K562 (cell line): ENCODE data around the gene MDM4. TPM values are rescaled to one million over a fixed set of nuclear protein-coding genes. Genes with fewer than 3 reads are reported as not detected.

Experiments
- CBX8 ChIP-seq: fragments of 200-600 bp; sonication (generic); IDR thresholded peaks from 2 replicates; pipeline ENCODE4 v1.6.1; 2012; ENCODE audit warnings: borderline replicate concordance, mixed run types, low read depth, mild to moderate bottlenecking, moderate library complexity, mixed read lengths, low read length, control low read depth, inconsistent platforms; ENCODE audit not compliant: poor library complexity, severe bottlenecking; ENCODE audit errors: extremely low read depth
- FOXJ3 ChIP-seq: sonication (generic); formaldehyde crosslinking; IDR thresholded peaks from 2 replicates; pipeline ENCODE4 v1.4.0; 2020; ENCODE audit warnings: mild to moderate bottlenecking, missing genetic modification reagents
- MBD1 ChIP-seq: fragments of 250-450 bp; sonication (Bioruptor Pico); IDR thresholded peaks from 2 replicates; pipeline ENCODE4 v1.8.0; 2022; ENCODE audit warnings: inconsistent platforms
- RB1 ChIP-seq: fragments of 450-650 bp; IDR thresholded peaks from 2 replicates; pipeline ENCODE4 v1.6.1; 2017; ENCODE audit warnings: low read depth, mild to moderate bottlenecking
- TCF15 ChIP-seq: fragments of 250-450 bp; sonication (Bioruptor Pico); IDR thresholded peaks from 2 replicates; pipeline ENCODE4 v1.8.0; 2022; ENCODE audit warnings: moderate library complexity, mild to moderate bottlenecking, inconsistent platforms
- UBTF ChIP-seq, 2 experiments: IDR thresholded peaks; 2 replicates each; pipeline ENCODE4 v1.6.1; 2012; ENCODE audit warnings: improper control_type of control experiment in 2 of 2, low read depth in 2 of 2, low read length in 2 of 2, borderline replicate concordance in 1 of 2
- USF2 ChIP-seq: sonication (generic); formaldehyde crosslinking; IDR thresholded peaks from 2 replicates; pipeline ENCODE4 v1.5.0; 2020; ENCODE audit warnings: missing genetic modification reagents
- XRCC3 ChIP-seq: fragments of 450-650 bp; IDR thresholded peaks from 2 replicates; pipeline ENCODE4 v1.6.1; 2017; ENCODE audit warnings: mild to moderate bottlenecking, moderate library complexity
- polyA plus RNA-seq, 8 experiments: library from polyadenylated mRNA; depleted of rRNA in 4 of 8; stranded (reverse) in 5 of 8; unstranded in 3 of 8; fragments of >200 nt; fragmentation: Nextera tagmentation in 2 of 8; fragmentation: Illumina TruSeq in 1 of 8; extraction: Ambion mirVana in 2 of 8; extraction: Trizol in 1 of 8; gene quantifications; 2 replicates each; pipeline versions ENCODE4 v1.2.1 to v1.2.3, GENCODE V29; 2011 to 2014; ENCODE audit warnings: inconsistent platforms in 1 of 8, missing spikeins in 1 of 8
- total RNA-seq, 7 experiments: library from RNA; depleted of rRNA in 6 of 7; stranded (reverse); fragments of >200 nt in 6 of 7; fragmentation: Illumina TruSeq in 2 of 7; extraction: Trizol in 2 of 7; gene quantifications; 2 replicates each; pipeline versions ENCODE4 v1.2.1 to v1.2.3, GENCODE V29; 2011 to 2021; ENCODE audit warnings: low replicate concordance in 1 of 7

MDM4 gene
- total and polyA plus RNA-seq, 9 of the 15 experiments (the other 6 are each of a cell fraction or from before 2014, with no cell fraction given) = 3.3 to 61.7 (median 21.2) TPM

DNA sequence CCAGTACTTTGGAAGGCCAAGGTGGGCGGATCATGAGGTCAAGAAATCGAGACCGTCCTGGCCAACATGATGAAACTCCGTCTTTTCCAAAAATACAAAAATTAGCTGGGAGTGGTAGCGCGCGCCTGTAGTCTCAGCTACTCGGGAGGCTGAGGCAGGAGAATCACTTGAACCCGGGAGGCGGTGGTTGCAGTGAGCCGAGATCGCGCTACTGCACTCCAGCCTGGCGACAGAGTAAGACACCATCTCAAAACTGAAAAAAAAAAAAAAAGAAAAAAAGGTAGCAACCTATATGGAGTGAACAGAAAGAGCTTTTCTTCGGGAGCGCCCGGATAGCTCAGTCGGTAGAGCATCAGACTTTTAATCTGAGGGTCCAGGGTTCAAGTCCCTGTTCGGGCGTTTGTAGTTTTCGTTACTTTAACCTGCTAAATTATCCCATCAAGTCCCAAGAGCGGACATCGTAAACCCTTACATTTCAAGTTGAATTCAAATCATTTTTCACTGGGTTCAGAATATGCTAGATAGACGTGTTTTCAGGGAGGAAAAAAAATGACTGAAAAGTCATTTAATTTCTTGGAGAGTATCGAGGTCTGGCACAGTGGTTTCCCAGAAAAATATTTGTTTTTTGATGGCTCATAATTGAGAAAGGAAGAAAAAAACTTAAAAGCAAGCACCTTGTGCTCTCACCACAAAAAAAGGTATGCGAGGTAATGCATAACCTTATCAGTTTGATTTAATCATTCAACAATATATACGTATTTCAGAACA, 9.8 kb upstream of the MDM4 start (continued):
- TF ChIP-seq MBD1 = no peak
- peak; percentile 81 for TF ChIP-seq RB1
- TF ChIP-seq FOXJ3 (CRISPR knock-in tag) = no peak
- TF ChIP-seq TCF15 (CRISPR knock-in tag) = no peak
- TF ChIP-seq XRCC3 = no peak
- TF ChIP-seq CBX8 = no peak
- TF ChIP-seq UBTF (IDR thresholded peaks at IDR 0.05; ENCODE audit: borderline replicate concordance in 1 of 2, low read depth in 2 of 2, low read length in 2 of 2) = peak; percentile 23 to 70; a peak in 2 of 4 replicates
- no peak for TF ChIP-seq USF2 (CRISPR knock-in tag)
